Activated CD4-positive, alpha-beta T cell treated with anti-CD3 and anti-CD28 coated beads, Interleukin-2, amount 10 ng/mL, durations not matched to agents 7 days and 5 days (primary cell): ENCODE measurements around the gene PFDN1. TPM values are rescaled to one million over a fixed set of nuclear protein-coding genes. Genes with fewer than 3 reads are reported as not detected.
A peak's percentile ranks its signal among the peaks of the same experiment; 100 is the strongest.

Experiments used
- CTCF ChIA-PET: fragments of 350-600 bp; sonication (Branson Sonifier 250); formaldehyde crosslinking; loops from one replicate; lab custom pipeline; 2021; ENCODE audit warnings: antibody characterized with exemption; lab: Charles Lee
- POLR2A ChIA-PET: fragments of 350-600 bp; sonication (Branson Sonifier 250); formaldehyde crosslinking; loops from one replicate; lab custom pipeline; 2021; ENCODE audit warnings: antibody characterized with exemption; lab: Charles Lee
- DNase-seq: peaks from one replicate; pipeline ENCODE4 v3.0.0-alpha.2; 2020
- H3K27ac Mint-ChIP-seq: one replicate; pipeline ENCODE4 v1.8.0; 2021; ENCODE audit warnings: mild to moderate bottlenecking, moderate library complexity, mixed read lengths
- H3K27me3 Mint-ChIP-seq: one replicate; pipeline ENCODE4 v1.8.0; 2021; ENCODE audit warnings: mixed read lengths
- H3K36me3 Mint-ChIP-seq: one replicate; pipeline ENCODE4 v1.8.0; 2021; ENCODE audit warnings: low read depth, mixed read lengths
- H3K4me1 Mint-ChIP-seq: one replicate; pipeline ENCODE4 v1.8.0; 2021; ENCODE audit warnings: mixed read lengths
- H3K4me3 Mint-ChIP-seq: one replicate; pipeline ENCODE4 v1.8.0; 2021; ENCODE audit warnings: mild to moderate bottlenecking, moderate library complexity, mixed read lengths
- H3K9me3 Mint-ChIP-seq: one replicate; pipeline ENCODE4 v1.8.0; 2021; ENCODE audit warnings: mixed read lengths
- total RNA-seq, 2 experiments: library from RNA; stranded (reverse); gene quantifications; one replicate each; pipeline ENCODE4 v1.2.3, GENCODE V29; 2021

The PFDN1 gene
- total RNA-seq, 2 experiments from 2014 or later, result 60.8 to 70.5 TPM

DNA sequence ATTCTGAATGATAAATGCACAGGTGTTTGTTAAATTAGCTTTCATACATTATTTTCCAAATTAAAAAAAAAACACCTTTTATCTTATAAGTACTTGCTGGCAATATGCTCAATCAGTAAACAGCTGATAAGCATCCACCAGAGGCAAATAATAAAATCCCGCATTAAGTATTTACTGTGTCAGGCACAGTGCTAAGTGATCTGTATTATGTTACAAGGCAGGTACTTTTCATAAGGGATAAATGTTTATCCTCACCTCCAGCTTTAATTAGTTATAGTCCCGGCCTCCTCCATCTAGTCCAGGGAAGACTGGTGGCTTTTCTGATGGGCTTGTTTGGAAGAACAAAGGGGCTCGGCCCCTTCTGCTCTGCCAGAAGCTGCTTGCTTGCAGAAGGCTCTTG, 40.1 kb downstream of the PFDN1 start:
- Mint-ChIP-seq H3K4me1 (peaks cover 85% of the 10 kb centered on the region), H3K36me3 (peaks cover 52% of the 10 kb centered on the region), H3K27me3 (no peaks in the 10 kb centered on the region), H3K4me3 (no peak overlapping the region), H3K27ac (peak overlapping the region; percentile 4), H3K9me3 (peaks cover 10% of the 10 kb centered on the region)
- ChIA-PET CTCF (interaction anchor here (1.9 to 2.9 kb wide), 2 partner anchors 9 to 19 kb away, joined by 10 to 15 read pairs; no protein-coding TSS in a partner anchor), POLR2A (no interaction called here)
- no peak for DNase-seq

- no peak overlapping the region for H3K27ac Mint-ChIP-seq
- H3K4me1 Mint-ChIP-seq, result peaks cover 85% of the 10 kb centered on the region
- H3K9me3 Mint-ChIP-seq, result peaks cover 10% of the 10 kb centered on the region
- DNase-seq, result no peak
- H3K27me3 Mint-ChIP-seq, result no peaks in the 10 kb centered on the region
- ChIA-PET CTCF (interaction anchor here (0.9 to 2.9 kb wide), 5 partner anchors 9 to 84 kb away, joined by 3 to 15 read pairs (median 6); partner anchors contain the start of gene HBEGF), POLR2A (no interaction called here)
- peaks cover 58% of the 10 kb centered on the region for H3K36me3 Mint-ChIP-seq
- H3K4me3 Mint-ChIP-seq, result no peak overlapping the region
Measured at GRCh38 chr5:140262221-140262620, 40.7 kb downstream of the PFDN1 start.

DNA sequence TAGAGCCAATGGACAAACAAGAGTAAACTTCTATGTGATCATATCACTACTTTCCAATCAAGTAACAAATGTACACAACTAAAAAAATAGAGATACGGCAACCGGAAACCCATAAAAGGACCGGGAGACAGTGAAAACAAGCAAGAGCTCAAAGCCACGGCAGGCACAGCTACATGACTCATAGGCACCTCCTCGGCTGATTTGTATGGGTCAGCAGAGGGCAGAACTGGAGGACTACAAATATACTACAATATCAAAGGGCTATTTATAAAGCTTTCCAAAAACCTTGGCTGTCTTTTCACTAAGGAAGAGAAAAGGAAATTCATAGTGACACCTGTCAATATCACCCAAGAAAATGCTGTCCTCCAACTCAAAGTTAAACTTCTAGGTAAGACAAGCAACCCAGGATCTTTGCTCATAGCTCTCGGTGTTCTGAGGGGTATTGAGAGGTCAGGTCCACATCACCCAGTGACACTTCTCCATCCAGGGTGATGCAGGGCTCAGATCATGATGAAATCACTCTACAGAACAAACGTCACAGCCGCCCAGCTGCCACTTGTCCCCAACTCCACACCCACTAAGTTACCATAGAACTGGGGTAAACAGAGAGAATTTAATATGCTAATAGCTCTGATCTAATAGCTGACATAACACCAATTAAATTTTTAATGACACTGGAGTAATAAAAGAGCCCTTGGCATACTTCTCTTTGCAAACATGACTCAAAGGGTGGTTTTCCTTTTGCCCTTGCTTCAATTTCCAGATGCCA, 41.3 kb downstream of the PFDN1 start:
- Mint-ChIP-seq H3K4me3 (no peak overlapping the region), H3K27ac (peak overlapping the region; percentile 78), H3K36me3 (peaks cover 60% of the 10 kb centered on the region), H3K27me3 (no peaks in the 10 kb centered on the region), H3K4me1 (peaks cover 81% of the 10 kb centered on the region), H3K9me3 (peaks cover 10% of the 10 kb centered on the region)
- CTCF ChIA-PET, result interaction anchor here (0.9 to 2.9 kb wide), 5 partner anchors 10 to 84 kb away, joined by 3 to 15 read pairs (median 6); partner anchors contain the start of gene HBEGF
- DNase-seq, result peak; percentile 33
- POLR2A ChIA-PET, result no interaction called here

- peak overlapping the region; percentile 80 for H3K27ac Mint-ChIP-seq
- H3K27me3 Mint-ChIP-seq, result no peaks in the 10 kb centered on the region
- POLR2A ChIA-PET, result no interaction called here
- CTCF ChIA-PET, result interaction anchor here (1.0 kb wide), 1 partner anchor 81 kb away, joined by 4 read pairs; no protein-coding TSS in a partner anchor
- H3K4me3 Mint-ChIP-seq, result no peak overlapping the region
- peaks cover 54% of the 10 kb centered on the region for H3K36me3 Mint-ChIP-seq
- H3K4me1 Mint-ChIP-seq, result peaks cover 67% of the 10 kb centered on the region
- no peak for DNase-seq
- peaks cover 10% of the 10 kb centered on the region for H3K9me3 Mint-ChIP-seq
Measured at GRCh38 chr5:140260089-140260656, 42.7 kb downstream of the PFDN1 start.

- CTCF ChIA-PET, result interaction anchor here (8.2 kb wide), 1 partner anchor 15 kb away, joined by 59 read pairs; no protein-coding TSS in a partner anchor
- Mint-ChIP-seq H3K36me3 (peaks cover 51% of the 10 kb centered on the region), H3K4me3 (peak overlapping the region; percentile 3), H3K27ac (peak overlapping the region; percentile 80), H3K27me3 (no peaks in the 10 kb centered on the region), H3K9me3 (peaks cover 10% of the 10 kb centered on the region), H3K4me1 (peaks cover 62% of the 10 kb centered on the region)
- POLR2A ChIA-PET, result no interaction called here
- DNase-seq, result peak; percentile 40
Measured at GRCh38 chr5:140259500-140259899, 43.4 kb downstream of the PFDN1 start.

GRCh38 chr5:140258873-140259272, 44.0 kb downstream of the PFDN1 start:
- no peak for DNase-seq
- Mint-ChIP-seq H3K9me3 (peaks cover 10% of the 10 kb centered on the region), H3K36me3 (peaks cover 47% of the 10 kb centered on the region), H3K4me1 (peaks cover 57% of the 10 kb centered on the region), H3K4me3 (no peak overlapping the region), H3K27ac (peak overlapping the region; percentile 80), H3K27me3 (no peaks in the 10 kb centered on the region)
- POLR2A ChIA-PET, result no interaction called here
- CTCF ChIA-PET, result interaction anchor here (1.4 to 8.2 kb wide), 3 partner anchors 10 to 19 kb away, joined by 4 to 59 read pairs (median 7); no protein-coding TSS in a partner anchor

- peaks cover 53% of the 10 kb centered on the region for H3K4me1 Mint-ChIP-seq
- no peaks in the 10 kb centered on the region for H3K27me3 Mint-ChIP-seq
- peak overlapping the region; percentile 80 for H3K27ac Mint-ChIP-seq
- H3K36me3 Mint-ChIP-seq, result peaks cover 49% of the 10 kb centered on the region
- ChIA-PET POLR2A (no interaction called here), CTCF (interaction anchor here (0.6 to 8.2 kb wide), 5 partner anchors 11 to 91 kb away, joined by 3 to 59 read pairs (median 5); no protein-coding TSS in a partner anchor)
- H3K4me3 Mint-ChIP-seq, result no peak overlapping the region
- no peak for DNase-seq
- peaks cover 10% of the 10 kb centered on the region for H3K9me3 Mint-ChIP-seq
Measured at GRCh38 chr5:140258016-140258415, 44.9 kb downstream of the PFDN1 start.

DNA sequence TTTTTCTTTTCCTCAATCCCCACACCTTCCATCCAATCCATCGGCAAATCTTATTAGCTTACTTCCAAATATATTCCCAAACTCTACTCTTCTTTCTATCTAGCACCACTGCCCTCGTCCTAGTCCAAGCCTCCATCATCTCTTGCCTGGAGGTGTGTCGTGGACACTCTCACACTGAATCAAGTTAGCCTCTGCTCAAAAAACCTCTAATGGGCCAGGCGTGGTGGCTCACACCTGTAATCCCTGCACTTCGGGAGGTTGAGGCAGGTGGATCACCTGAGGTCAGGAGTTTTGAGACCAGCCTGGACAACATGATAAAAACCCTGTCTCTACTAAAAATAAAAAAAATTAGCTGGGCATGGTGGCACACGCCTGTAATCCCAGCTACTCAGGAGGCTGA, 46.2 kb downstream of the PFDN1 start:
- Mint-ChIP-seq H3K36me3 (peaks cover 46% of the 10 kb centered on the region), H3K27ac (no peak overlapping the region), H3K27me3 (no peaks in the 10 kb centered on the region), H3K9me3 (peaks cover 10% of the 10 kb centered on the region), H3K4me3 (no peak overlapping the region), H3K4me1 (peaks cover 44% of the 10 kb centered on the region)
- DNase-seq, result no peak
- ChIA-PET CTCF (interaction anchor here (0.7 to 8.2 kb wide), 6 partner anchors 10 to 107 kb away, joined by 3 to 59 read pairs (median 4); no protein-coding TSS in a partner anchor), POLR2A (interaction anchor here (0.6 kb wide), 1 partner anchor 90 kb away, joined by 3 read pairs; the partner anchor contains the start of gene HBEGF)

GRCh38 chr5:140255460-140256157, 47.3 kb downstream of the PFDN1 start:
- no peak for DNase-seq
- Mint-ChIP-seq H3K36me3 (peaks cover 43% of the 10 kb centered on the region), H3K4me3 (no peak overlapping the region), H3K9me3 (peaks cover 10% of the 10 kb centered on the region), H3K4me1 (peaks cover 37% of the 10 kb centered on the region), H3K27ac (no peak overlapping the region), H3K27me3 (no peaks in the 10 kb centered on the region)
- ChIA-PET POLR2A (no interaction called here), CTCF (interaction anchor here (1.0 to 8.2 kb wide), 5 partner anchors 9 to 383 kb away, joined by 3 to 59 read pairs (median 4); no protein-coding TSS in a partner anchor)

- DNase-seq, result no peak
- POLR2A ChIA-PET, result no interaction called here
- H3K9me3 Mint-ChIP-seq, result peaks cover 2% of the 10 kb centered on the region
- peaks cover 38% of the 10 kb centered on the region for H3K4me1 Mint-ChIP-seq
- no peak overlapping the region for H3K4me3 Mint-ChIP-seq
- CTCF ChIA-PET, result interaction anchor here (0.6 to 8.2 kb wide), 5 partner anchors 10 to 104 kb away, joined by 4 to 59 read pairs (median 4); partner anchors contain the start of gene HBEGF
- H3K27me3 Mint-ChIP-seq, result no peaks in the 10 kb centered on the region
- H3K36me3 Mint-ChIP-seq, result peaks cover 44% of the 10 kb centered on the region
- H3K27ac Mint-ChIP-seq, result no peak overlapping the region
Measured at GRCh38 chr5:140253985-140254384, 48.9 kb downstream of the PFDN1 start.

- POLR2A ChIA-PET, result no interaction called here
- H3K36me3 Mint-ChIP-seq, result peaks cover 33% of the 10 kb centered on the region
- DNase-seq, result no peak
- H3K27me3 Mint-ChIP-seq, result no peaks in the 10 kb centered on the region
- peaks cover 33% of the 10 kb centered on the region for H3K4me1 Mint-ChIP-seq
- no peak overlapping the region for H3K4me3 Mint-ChIP-seq
- H3K27ac Mint-ChIP-seq, result peak overlapping the region; percentile 85
- peaks cover 2% of the 10 kb centered on the region for H3K9me3 Mint-ChIP-seq
- CTCF ChIA-PET, result interaction anchor here (0.6 to 8.2 kb wide), 8 partner anchors 8 to 644 kb away, joined by 3 to 59 read pairs (median 4); partner anchors contain the start of gene HBEGF
Measured at GRCh38 chr5:140252470-140253126, 50.3 kb downstream of the PFDN1 start.
